ENCODE measurements around the gene PIEZO1. TPM values are rescaled to one million over a fixed set of nuclear protein-coding genes. Genes with fewer than 3 reads are reported as not detected.

Gene PIEZO1
- total RNA-seq, 1 donor from 2014 or later, result 164 TPM

GRCh38 chr16:88811769-88812512, 26.9 kb upstream of the PIEZO1 start, which contains the start of gene APRT:
Gene APRT, minus strand, starts transcription at chr16:88811928. Its CDS starts 29 bp downstream, at chr16:88811899.
- intact Hi-C loops (cut with DNase I), result no loop called here
- Histone ChIP-seq H3K4me3 (peak within 1 kb of the TSS; percentile 94), H3K9me3 (no peaks in the 10 kb centered on the region), H3K27ac (peak within 1 kb of the TSS; percentile 95), H3K27me3 (ENCODE audit: low read depth) (no peaks in the 10 kb centered on the region), H3K4me1 (peaks cover 31% of the 10 kb centered on the region), H3K36me3 (peaks cover 14% of the 10 kb centered on the region)
- peak; percentile 96 to 97 for ATAC-seq
- TF ChIP-seq CTCF (IDR thresholded peaks at IDR 0.05), result peak; percentile 41
- DNase-seq, result peak; percentile 95

- ATAC-seq (peak; percentile 88 to 89), DNase-seq (peak; percentile 88)
- H3K27ac ChIP-seq, result peak overlapping the region; percentile 95
- no peaks in the 10 kb centered on the region for H3K27me3 ChIP-seq (ENCODE audit: low read depth)
- no peak for TF ChIP-seq CTCF (IDR thresholded peaks at IDR 0.05)
- intact Hi-C loops (cut with DNase I), result no loop called here
- peak overlapping the region; percentile 94 for H3K4me3 ChIP-seq
- H3K9me3 ChIP-seq, result no peaks in the 10 kb centered on the region
- peaks cover 31% of the 10 kb centered on the region for H3K4me1 ChIP-seq
- peaks cover 14% of the 10 kb centered on the region for H3K36me3 ChIP-seq
These were observed 26.1 kb upstream of the PIEZO1 start for GRCh38 chr16:88810912-88811768.

GRCh38 chr16:88810166-88810911, 25.3 kb upstream of the PIEZO1 start:
- H3K27ac ChIP-seq, result peak overlapping the region; percentile 95
- H3K4me3 ChIP-seq, result peak overlapping the region; percentile 94
- peaks cover 31% of the 10 kb centered on the region for H3K4me1 ChIP-seq
- ATAC-seq, result no peak
- intact Hi-C loops (cut with DNase I), result no loop called here
- no peak for TF ChIP-seq CTCF (IDR thresholded peaks at IDR 0.05)
- no peak for DNase-seq
- H3K27me3 ChIP-seq (ENCODE audit: low read depth), result no peaks in the 10 kb centered on the region
- H3K36me3 ChIP-seq, result peaks cover 14% of the 10 kb centered on the region
- H3K9me3 ChIP-seq, result no peaks in the 10 kb centered on the region

- ATAC-seq, result no peak
- DNase-seq, result no peak
These were observed 24.7 kb upstream of the PIEZO1 start for GRCh38 chr16:88809676-88810165.

More at GRCh38 chr16:88809676-88810165, 24.7 kb upstream of the PIEZO1 start:
- intact Hi-C loops (cut with DNase I), result no loop called here
- Histone ChIP-seq H3K27me3 (ENCODE audit: low read depth) (no peaks in the 10 kb centered on the region), H3K9me3 (no peaks in the 10 kb centered on the region), H3K36me3 (peaks cover 14% of the 10 kb centered on the region), H3K4me1 (peaks cover 33% of the 10 kb centered on the region), H3K27ac (peak overlapping the region; percentile 95), H3K4me3 (peak overlapping the region; percentile 94)
- TF ChIP-seq CTCF (IDR thresholded peaks at IDR 0.05), result no peak

Measured in lower lobe of right lung (tissue), 2 donors.